B cell (primary cell): ENCODE measurements around the gene EXD3. TPM values are rescaled to one million over a fixed set of nuclear protein-coding genes. Genes with fewer than 3 reads are reported as not detected.

ENCODE experiments used
- ATAC-seq: fragments of 200-7000 bp; cut with Tn5 transposase; one replicate; pipeline ENCODE4 v1.10.0; 2021; ENCODE audit warnings: low read depth, mild to moderate bottlenecking, moderate number of reproducible peaks, moderate library complexity
- CTCF ChIA-PET: fragments of 350-600 bp; sonication (Branson Sonifier 250); formaldehyde crosslinking; loops from one replicate; lab custom pipeline; 2021; ENCODE audit warnings: antibody characterized with exemption, inconsistent platforms; lab: Charles Lee
- POLR2A ChIA-PET: fragments of 350-600 bp; sonication (Branson Sonifier 250); formaldehyde crosslinking; loops from one replicate; lab custom pipeline; 2021; ENCODE audit warnings: antibody characterized with exemption; lab: Charles Lee
- DNase-seq: peaks from one replicate; pipeline ENCODE4 v3.0.0; 2013
- H2AFZ ChIP-seq: 2 replicates; pipeline ENCODE4 v1.6.1; 2012; ENCODE audit warnings: mild to moderate bottlenecking, low read depth, low read length; ENCODE audit not compliant: insufficient read depth, poor library complexity, severe bottlenecking
- H3K27ac ChIP-seq, 2 donors: 1 replicate in 1 of 2; 2 replicates in 1 of 2; pipeline ENCODE4 v1.5.1; 2012 to 2013; ENCODE audit warnings: low read length in 2 of 2, mild to moderate bottlenecking in 2 of 2, moderate library complexity in 1 of 2
- H3K27me3 ChIP-seq, 4 experiments: fragments of 200-600 bp in 1 of 4; sonication (generic) in 1 of 4; replicated peaks in 1 of 4; 1 replicate in 2 of 4; 2 replicates in 2 of 4; pipeline versions ENCODE4 v1.6.1 to v1.7.0; 2013 to 2016; ENCODE audit warnings: low read length in 3 of 4, mild to moderate bottlenecking in 2 of 4, mixed read lengths in 1 of 4, moderate library complexity in 1 of 4; ENCODE audit not compliant: insufficient read depth in 4 of 4, control insufficient read depth in 3 of 4; ENCODE audit errors: control extremely low read depth in 1 of 4
- H3K36me3 ChIP-seq, 2 experiments: replicated peaks in 1 of 2; 1 replicate in 1 of 2; 2 replicates in 1 of 2; pipeline versions ENCODE4 v1.6.1 to v1.7.1; 2013; ENCODE audit warnings: low read length in 1 of 2; ENCODE audit not compliant: insufficient read depth in 2 of 2, control insufficient read depth in 1 of 2; ENCODE audit errors: control extremely low read depth in 1 of 2, extremely low read depth in 1 of 2
- H3K4me1 ChIP-seq, 2 donors: fragments of 200-600 bp in 1 of 2; sonication (generic) in 1 of 2; 1 replicate in 1 of 2; 2 replicates in 1 of 2; pipeline versions ENCODE4 v1.5.1 to v1.6.1; 2013 to 2017; ENCODE audit warnings: low read length in 2 of 2; ENCODE audit not compliant: control insufficient read depth in 2 of 2, insufficient read depth in 2 of 2
- H3K4me2 ChIP-seq: replicated peaks from 2 replicates; pipeline ENCODE3; 2012; ENCODE audit warnings: mild to moderate bottlenecking, low read depth, low read length; ENCODE audit not compliant: poor library complexity, severe bottlenecking
- H3K4me3 ChIP-seq, 5 experiments: fragments of 200-600 bp in 1 of 5; sonication (generic) in 1 of 5; 1 replicate in 3 of 5; 2 replicates in 2 of 5; pipeline versions ENCODE4 v1.5.1 to v1.7.0; 2011 to 2016; ENCODE audit warnings: low read length in 4 of 5, mild to moderate bottlenecking in 4 of 5, low read depth in 2 of 5, control low read depth in 1 of 5, moderate library complexity in 1 of 5; ENCODE audit not compliant: insufficient read depth in 1 of 5; ENCODE audit errors: control extremely low read depth in 1 of 5, extremely low read depth in 1 of 5
- H3K79me2 ChIP-seq: fragments of 200-600 bp; sonication (generic); one replicate; pipeline ENCODE4 v1.6.0; 2016; ENCODE audit warnings: low read length; ENCODE audit not compliant: control insufficient read depth, insufficient read depth
- H3K9ac ChIP-seq: fragments of 200-600 bp; sonication (generic); 2 replicates; pipeline ENCODE4 v1.6.1; 2017; ENCODE audit warnings: mild to moderate bottlenecking, low read length, moderate library complexity
- H3K9me3 ChIP-seq, 3 donors: one replicate each; pipeline versions ENCODE4 v1.6.1 to v1.7.1; 2013; ENCODE audit warnings: low read length in 2 of 3; ENCODE audit not compliant: control insufficient read depth in 2 of 3, insufficient read depth in 1 of 3; ENCODE audit errors: control extremely low read depth in 1 of 3
- H4K20me1 ChIP-seq: 2 replicates; pipeline ENCODE4 v1.6.0; 2012; ENCODE audit warnings: mild to moderate bottlenecking, low read length; ENCODE audit not compliant: insufficient read depth, control insufficient read depth, poor library complexity, severe bottlenecking
- H3K27ac Mint-ChIP-seq: one replicate; pipeline ENCODE4 v1.8.0; 2021; ENCODE audit warnings: mixed read lengths
- H3K27me3 Mint-ChIP-seq: one replicate; pipeline ENCODE4 v1.8.0; 2021; ENCODE audit warnings: mixed read lengths
- H3K4me1 Mint-ChIP-seq: one replicate; pipeline ENCODE4 v1.8.0; 2021; ENCODE audit warnings: mixed read lengths
- H3K4me3 Mint-ChIP-seq: one replicate; pipeline ENCODE4 v1.8.0; 2021; ENCODE audit warnings: mixed read lengths
- H3K9me3 Mint-ChIP-seq: one replicate; pipeline ENCODE4 v1.8.0; 2022; ENCODE audit warnings: mixed read lengths; ENCODE audit not compliant: insufficient read depth
- EZH2 ChIP-seq: IDR thresholded peaks from 2 replicates; pipeline ENCODE4 v1.6.1; 2012; ENCODE audit warnings: borderline replicate concordance, low read depth, mild to moderate bottlenecking, moderate library complexity, low read length; ENCODE audit not compliant: insufficient read depth, poor library complexity, severe bottlenecking
- WGBS: methylation state at CpG from one replicate; pipeline ENCODE4 v1.1.5; 2013; ENCODE audit warnings: missing lambda C conversion rate; ENCODE audit not compliant: insufficient coverage; 5-methylcytosine and 5-hydroxymethylcytosine counted together
- intact Hi-C: fragments of 100-400 bp; cut with micrococcal nuclease; formaldehyde crosslinking; loops from one replicate; pipeline ENCODE4 v1.10.0; 2022
- polyA plus RNA-seq: library from polyadenylated mRNA; depleted of rRNA; stranded (reverse); fragments of >200 nt; gene quantifications from 2 replicates; pipeline ENCODE4 v1.2.3, GENCODE V29; 2012
- total RNA-seq, 2 donors: library from RNA; stranded (reverse); fragments of 120-200 nt in 1 of 2; gene quantifications; 1 replicate in 1 of 2; 2 replicates in 1 of 2; pipeline versions ENCODE4 v1.2.3 to v1.2.4, GENCODE V29; 2013 to 2022
- TF ChIP-seq, protein P1 (sequence below): fragments of 200-600 bp; IDR thresholded peaks from one replicate; pipeline ENCODE4 v1.8.0; 2022; ENCODE audit warnings: antibody characterized with exemption, mild to moderate bottlenecking

Gene EXD3
- total and polyA plus RNA-seq, 2 donors (not counting 1 experiment from before 2014, with no cell fraction given), result 22.5 to 23.7 TPM

DNA sequence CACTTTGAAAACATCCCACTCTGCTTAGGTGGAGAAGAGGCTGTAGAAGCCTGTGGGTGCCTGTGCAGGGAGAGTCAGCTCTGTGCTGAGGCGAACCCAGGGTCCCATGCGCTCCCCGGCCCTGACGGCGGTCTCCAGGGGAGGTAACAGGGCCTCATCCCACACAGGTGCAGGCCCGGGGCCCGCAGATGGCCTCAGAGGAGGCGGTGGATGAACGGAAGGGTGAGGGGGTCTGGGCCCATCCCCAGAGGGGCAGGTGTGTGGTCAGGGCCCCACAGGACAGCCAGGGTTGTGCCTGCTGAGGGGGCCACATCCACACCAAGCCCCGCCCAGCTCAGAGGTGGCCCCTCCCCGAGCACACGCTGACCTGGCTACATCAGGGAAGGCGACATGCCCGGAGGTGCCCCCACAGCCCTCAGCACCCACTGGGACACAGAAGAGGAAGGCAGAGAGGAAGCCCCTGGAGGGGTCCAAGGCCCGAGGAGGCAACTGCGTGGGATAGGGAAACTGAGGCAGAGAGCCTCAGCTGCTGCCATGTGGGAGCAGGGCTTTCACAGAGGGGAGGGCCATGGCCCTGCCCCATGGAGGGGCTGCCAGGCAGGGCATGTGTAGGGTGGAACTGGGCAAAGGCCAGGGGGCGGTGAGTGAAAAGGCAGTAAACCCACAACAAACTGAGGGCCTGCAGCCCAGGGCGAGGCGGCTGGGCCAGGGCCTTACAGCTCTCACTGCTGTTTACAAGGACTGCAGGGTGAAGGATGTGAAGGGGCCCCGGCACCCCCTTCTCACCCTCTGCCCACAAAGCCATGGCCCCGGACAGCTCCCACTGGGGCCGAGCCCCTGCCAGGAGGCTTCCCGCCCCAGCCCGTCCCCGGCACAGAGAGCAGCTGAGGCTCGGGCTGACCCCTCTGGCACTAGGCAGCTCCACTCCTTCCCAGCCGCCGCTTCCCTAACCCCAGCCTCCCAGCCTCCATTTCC, 29.5 kb downstream of the EXD3 start:
- no peak for DNase-seq
- no peak overlapping the region for H2AFZ ChIP-seq
- Mint-ChIP-seq H3K4me3 (no peak overlapping the region), H3K27ac (no peak overlapping the region), H3K27me3 (no peaks in the 10 kb centered on the region), H3K4me1 (peaks cover 8% of the 10 kb centered on the region), H3K9me3 (no peaks in the 10 kb centered on the region)
- peaks cover 0 to 3% of the 10 kb centered on the region in 2 donors for H3K4me1 ChIP-seq
- no peak overlapping the region for H3K27ac ChIP-seq
- peaks cover 0 to 4% of the 10 kb centered on the region in 2 experiments for H3K36me3 ChIP-seq
- peaks cover 2% of the 10 kb centered on the region for H3K79me2 ChIP-seq
- no peak overlapping the region for H3K9ac ChIP-seq
- no peaks in the 10 kb centered on the region for H3K27me3 ChIP-seq
- 94% methylated on average over 22 of the region's 28 CpGs for WGBS
- POLR2A ChIA-PET, result no interaction called here
- H3K4me3 ChIP-seq, result no peak overlapping the region
- no peak overlapping the region for H3K4me2 ChIP-seq
- CTCF ChIA-PET, result no interaction called here
- no peak for ATAC-seq
- H4K20me1 ChIP-seq, result peaks cover 4% of the 10 kb centered on the region
- intact Hi-C loops, result no loop called here
- TF ChIP-seq EZH2, result no peak
- TF ChIP-seq, protein P1, sequence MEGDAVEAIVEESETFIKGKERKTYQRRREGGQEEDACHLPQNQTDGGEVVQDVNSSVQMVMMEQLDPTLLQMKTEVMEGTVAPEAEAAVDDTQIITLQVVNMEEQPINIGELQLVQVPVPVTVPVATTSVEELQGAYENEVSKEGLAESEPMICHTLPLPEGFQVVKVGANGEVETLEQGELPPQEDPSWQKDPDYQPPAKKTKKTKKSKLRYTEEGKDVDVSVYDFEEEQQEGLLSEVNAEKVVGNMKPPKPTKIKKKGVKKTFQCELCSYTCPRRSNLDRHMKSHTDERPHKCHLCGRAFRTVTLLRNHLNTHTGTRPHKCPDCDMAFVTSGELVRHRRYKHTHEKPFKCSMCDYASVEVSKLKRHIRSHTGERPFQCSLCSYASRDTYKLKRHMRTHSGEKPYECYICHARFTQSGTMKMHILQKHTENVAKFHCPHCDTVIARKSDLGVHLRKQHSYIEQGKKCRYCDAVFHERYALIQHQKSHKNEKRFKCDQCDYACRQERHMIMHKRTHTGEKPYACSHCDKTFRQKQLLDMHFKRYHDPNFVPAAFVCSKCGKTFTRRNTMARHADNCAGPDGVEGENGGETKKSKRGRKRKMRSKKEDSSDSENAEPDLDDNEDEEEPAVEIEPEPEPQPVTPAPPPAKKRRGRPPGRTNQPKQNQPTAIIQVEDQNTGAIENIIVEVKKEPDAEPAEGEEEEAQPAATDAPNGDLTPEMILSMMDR, result no peak
- peaks cover 0 to 14% (median 0%) of the 10 kb centered on the region in 3 donors for H3K9me3 ChIP-seq
